ENCODE results near the gene CD81. TPM values are rescaled to one million over a fixed set of nuclear protein-coding genes. Genes with fewer than 3 reads are reported as not detected.

Gene CD81
- total RNA-seq, 1 donor from 2014 or later, result 663 TPM

DNA sequence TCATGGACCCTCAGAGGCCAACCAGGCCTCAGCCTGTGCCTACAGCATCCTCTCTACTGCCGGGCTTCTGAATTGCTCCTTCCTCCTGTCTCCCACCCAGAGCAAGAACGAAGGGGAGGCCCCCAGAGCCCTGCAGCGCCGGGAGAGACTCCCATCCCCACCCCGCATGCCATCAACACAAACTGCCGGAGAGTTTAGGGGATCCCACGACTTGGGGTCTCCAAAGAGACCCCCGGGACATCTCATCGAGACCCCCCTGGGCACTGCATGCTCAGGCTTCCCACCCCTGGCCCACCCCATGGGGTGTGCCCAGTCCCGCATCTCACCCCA lies 8.3 kb upstream of the CD81 start:
- no peak for DNase-seq (ENCODE audit: low spot score)
- intact Hi-C loops (cut with DNase I), result loop anchor here (5.0 kb wide), 1 partner anchor 42 kb away; no protein-coding TSS in a partner anchor

DNA sequence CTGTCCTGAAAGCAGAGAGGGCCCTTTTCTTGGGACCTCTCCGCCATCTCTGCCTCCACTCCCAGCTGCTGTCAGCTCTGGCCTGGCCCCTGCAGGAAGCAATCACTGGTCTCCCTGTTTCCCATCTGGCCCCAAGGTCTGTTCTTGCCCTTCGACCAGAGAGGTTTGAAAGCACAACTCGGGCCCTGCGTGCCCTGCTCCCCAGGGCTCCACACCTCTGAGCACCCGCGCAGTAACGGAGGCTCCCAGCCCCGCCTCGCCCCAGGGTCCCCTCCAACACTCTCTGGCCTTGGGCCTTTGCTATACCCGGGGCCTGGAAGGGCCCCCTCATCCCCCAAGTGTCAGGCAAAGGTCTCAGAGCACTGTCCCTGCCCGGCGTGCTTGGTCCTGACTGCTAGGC lies 7.8 kb upstream of the CD81 start:
- intact Hi-C loops (cut with DNase I), result loop anchor here (5.0 kb wide), 1 partner anchor 42 kb away; no protein-coding TSS in a partner anchor

DNA sequence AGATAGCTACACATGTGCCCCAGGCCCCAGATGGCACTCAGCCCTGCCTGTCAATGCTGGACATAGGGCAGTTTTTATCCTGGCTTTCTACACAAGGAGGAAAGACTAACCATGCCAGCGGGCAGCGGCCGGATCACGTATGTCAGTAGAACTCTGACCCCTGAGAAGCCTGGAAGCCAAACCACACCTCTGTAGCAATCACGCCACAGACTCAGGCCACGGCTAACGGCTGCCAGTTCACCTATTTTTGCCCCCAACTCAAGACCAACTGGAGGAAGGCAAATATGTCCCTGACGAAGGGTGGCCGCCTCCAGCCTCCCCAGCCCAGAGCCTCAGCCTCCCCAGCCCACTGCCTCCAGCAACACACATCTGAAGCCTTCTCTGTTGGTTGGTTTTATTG lies 7.2 kb upstream of the CD81 start:
- no peak for DNase-seq (ENCODE audit: low spot score)
- intact Hi-C loops (cut with DNase I), result loop anchor here (5.0 kb wide), 1 partner anchor 43 kb away; no protein-coding TSS in a partner anchor

More for the DNA sequence above, 7.8 kb upstream of the CD81 start:
- DNase-seq (ENCODE audit: low spot score), result no peak

DNA sequence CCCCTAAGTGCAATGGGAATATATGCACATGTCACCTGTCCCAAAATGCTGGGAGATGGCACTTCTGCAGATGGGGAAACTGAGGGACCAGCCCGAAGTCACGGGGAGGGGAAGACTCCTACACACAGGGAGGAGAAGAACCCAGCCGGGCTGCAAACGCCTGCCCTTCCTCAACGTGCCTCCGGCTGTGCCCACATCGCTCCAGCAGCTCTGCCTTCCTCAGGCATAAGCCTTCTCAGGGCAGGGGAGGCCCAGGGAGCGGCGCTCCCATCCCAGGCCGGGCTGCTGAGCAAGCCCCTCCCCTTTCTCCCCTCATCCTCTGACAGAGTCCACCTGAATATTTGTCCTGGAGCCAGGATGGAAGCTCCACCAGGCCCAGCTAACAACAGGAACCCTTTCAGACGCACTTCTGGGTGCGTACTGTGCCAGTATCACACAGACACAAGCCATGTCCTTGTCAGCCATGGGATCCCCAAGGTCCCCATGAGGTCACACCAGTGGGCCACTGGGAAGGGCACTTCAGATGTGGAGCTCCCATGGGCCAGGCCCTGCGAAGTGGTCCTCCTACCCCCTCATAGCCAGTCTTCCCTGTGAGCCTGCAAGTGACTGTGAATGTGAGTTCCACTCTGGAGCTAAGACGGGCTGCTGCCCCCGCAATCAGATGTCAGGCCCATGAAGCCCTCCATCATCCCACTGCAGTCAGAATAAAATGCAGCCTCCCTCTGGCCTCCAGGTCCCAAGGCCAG lies 2.5 kb upstream of the CD81 start:
- no peak for DNase-seq (ENCODE audit: low spot score)
- intact Hi-C loops (cut with DNase I), result loop anchor here (1.0 kb wide), 2 partner anchors 59 to 71 kb away; no protein-coding TSS in a partner anchor

DNA sequence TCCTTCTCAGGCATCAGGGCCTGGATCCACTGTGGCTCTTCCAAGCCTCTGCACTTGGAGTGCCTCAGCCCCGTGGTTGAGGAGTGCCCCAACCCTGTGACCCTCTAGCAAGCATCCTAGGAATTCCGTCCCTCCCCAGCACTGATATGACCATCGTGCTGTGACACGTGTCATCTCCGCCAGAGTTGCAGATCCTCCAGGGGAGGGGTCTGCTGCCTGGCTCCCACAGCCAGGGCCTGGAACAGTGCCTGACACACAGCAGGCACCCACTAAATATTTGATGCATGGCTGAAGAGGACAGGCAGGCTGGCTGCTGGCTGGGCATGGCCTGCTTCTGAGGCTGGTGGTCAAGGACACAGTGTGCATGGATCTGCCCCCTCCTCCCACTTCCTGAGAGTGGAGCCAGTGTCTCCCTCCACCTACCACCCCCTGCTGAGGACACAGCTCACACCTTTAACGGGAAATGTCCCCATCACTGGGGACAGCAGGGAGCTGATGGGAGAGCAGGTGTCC lies 1.7 kb upstream of the CD81 start:
- peak; percentile 86 for DNase-seq (ENCODE audit: low spot score)
- intact Hi-C loops (cut with DNase I), result loop anchor here (1.0 kb wide), 2 partner anchors 60 to 72 kb away; no protein-coding TSS in a partner anchor

DNA sequence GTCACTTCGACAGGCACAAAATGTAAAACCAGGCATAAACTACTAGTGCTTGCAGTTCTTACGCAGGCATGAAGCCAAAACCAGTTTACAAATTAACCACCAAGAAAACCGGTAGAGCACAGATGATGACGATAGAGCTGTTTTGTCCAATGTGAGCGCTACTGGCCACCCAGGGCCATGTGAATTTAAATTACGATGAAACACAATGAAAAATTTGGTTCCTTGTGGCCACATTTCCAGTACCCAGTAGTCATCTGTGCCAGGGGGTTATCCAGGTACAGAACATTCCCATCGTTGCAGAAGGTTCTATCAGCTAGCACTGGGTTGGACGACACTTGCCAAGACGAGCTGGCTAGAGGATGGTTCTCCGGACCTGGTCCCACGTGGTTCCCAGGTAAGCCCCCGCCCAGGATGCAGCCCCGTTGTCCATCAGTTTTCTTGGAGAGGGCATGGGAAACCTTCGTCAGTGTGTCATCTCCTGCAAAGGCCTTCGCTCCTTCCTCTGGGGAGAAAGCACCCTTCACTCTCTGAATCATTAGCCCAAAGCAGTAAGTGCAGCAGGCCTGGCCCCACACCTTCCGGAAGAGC lies 1.1 kb upstream of the CD81 start:
- intact Hi-C loops (cut with DNase I), result loop anchor here (1.0 kb wide), 2 partner anchors 61 to 73 kb away; no protein-coding TSS in a partner anchor
- DNase-seq (ENCODE audit: low spot score), result no peak

DNA sequence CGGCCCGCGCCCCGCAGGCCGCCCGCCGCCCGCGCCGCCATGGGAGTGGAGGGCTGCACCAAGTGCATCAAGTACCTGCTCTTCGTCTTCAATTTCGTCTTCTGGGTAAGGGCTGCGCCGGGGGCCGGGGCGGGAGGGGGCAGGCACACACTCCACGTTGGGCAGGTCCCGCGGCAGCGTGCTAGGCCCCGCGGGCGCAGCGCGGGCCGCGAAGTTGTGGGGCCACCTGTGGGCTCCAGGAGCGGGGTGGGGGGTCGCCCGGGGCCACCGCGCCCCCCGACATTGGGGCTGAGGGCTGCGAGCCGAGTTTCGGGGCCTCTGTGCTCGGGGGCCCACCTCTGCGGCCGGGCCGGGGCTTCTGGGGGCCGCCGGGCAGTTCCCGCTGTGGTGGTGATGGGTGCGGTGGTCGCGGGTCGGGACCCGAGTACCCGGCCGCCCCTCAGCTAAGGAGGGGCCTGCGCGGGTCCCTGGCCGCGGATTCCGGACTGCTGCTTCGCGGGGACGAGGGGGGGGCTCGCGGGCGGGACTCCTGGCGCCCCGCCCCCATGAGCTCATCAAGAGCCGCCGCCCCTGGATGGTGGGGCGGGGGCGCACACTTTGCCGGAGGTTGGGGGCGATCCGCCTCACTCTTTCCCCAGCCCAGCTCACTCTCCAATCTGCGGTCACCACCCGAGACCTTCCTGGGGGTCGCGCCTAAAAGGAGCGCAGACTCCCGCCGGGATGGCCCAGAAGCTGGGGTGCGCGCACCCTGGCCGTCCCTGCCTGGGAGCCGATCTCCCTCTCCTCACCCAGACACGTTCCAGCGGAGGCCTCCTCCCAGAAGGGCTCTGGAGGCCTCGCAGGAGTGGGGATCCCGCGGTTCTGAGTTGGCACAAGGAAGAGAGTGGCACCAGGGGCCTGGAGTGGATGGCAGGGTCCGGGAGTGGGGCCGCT lies 667 bp downstream of the CD81 start:
- DNase-seq (ENCODE audit: low spot score), result no peak
- intact Hi-C loops (cut with DNase I), result no loop called here

DNA sequence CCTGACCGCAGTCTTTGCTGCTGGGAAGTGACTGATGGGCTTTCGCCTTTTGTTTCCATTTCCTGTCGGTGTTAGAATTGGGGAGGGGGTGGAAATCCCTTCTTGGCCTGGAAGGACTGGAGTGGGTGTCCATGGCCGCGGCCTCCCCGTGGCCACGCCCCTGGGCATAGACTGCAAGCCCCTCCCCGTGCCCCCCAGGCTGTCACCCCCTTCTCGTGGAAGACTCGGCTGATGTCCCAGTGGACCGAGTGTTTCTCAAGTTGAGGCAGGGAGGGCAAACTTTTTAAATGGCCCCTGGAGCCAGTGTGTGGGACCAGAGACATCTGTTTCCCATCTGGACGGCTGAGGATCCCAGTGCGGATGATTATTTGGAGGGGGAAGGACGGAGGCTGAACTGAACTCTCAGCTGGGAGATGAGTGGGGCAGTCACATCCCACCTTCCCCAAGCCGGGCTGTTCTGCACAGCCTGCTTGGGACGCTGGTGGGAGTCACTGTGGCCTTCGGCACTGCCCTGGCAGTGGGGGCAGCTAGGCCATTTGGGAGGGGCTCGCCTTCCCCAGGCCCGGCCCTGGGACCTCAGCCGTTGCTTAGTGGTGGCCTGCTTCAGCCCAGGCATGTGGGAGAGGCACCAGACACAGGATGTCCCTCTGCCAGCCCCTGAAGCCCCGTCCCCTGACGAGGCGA lies 1.6 kb downstream of the CD81 start:
- intact Hi-C loops (cut with DNase I), result no loop called here
- DNase-seq (ENCODE audit: low spot score), result no peak

DNA sequence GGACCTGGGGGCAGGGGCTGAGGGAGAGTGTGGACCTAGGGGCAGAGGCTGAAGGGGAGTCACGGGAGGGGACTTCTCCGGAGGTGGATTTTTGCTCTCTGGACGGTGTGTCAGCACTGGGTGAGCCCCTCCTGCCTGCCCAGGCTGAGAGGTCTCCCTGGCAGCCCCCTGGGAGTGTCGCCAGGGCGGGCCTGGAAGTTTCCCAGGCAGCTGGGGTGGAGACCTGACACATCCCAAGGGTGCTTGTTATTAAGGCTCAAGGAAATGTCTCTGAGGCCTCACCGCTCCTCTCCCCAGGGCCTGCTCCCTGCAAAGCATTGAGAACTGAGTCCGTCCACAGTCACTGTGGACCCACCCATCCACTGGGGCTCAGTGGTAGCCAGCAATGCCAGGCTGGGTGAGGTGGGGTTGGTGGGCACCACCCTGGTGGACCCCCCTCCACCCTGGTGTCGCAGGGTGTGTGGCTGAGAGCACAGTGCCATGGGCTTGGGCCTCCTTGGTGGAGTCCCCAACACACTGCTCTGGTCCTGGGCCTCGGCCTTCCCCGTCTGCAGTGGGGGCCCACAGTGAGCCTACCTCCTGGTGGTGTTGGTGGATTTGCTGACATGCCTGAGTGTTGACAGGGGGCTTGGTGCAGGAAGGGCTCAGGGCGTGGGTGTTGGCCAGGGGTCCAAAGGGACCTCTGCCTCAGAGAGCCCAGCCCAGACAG lies 2.5 kb downstream of the CD81 start:
- intact Hi-C loops (cut with DNase I), result no loop called here

DNA sequence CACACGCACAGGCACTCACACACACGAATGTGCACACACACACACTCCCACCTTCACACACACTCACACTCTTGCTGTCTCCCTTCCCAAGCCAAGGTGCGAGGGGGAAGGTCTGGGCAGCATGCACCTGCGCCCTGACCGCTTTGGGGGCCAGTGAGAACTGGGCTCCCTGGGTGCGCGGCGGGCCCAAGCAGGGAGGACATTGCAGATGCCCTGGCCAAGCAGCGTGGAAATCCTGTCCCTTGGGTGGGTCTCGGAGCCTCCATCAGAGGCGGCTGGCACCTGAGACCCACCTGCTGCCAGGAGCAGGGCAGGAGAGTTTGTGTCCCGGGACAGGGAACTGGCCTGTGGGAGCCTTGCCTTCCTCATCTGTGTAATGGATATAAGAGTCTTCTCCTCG lies 3.3 kb downstream of the CD81 start:
- intact Hi-C loops (cut with DNase I), result no loop called here
- no peak for DNase-seq (ENCODE audit: low spot score)

More for the DNA sequence above, 2.5 kb downstream of the CD81 start:
- DNase-seq (ENCODE audit: low spot score), result no peak

DNA sequence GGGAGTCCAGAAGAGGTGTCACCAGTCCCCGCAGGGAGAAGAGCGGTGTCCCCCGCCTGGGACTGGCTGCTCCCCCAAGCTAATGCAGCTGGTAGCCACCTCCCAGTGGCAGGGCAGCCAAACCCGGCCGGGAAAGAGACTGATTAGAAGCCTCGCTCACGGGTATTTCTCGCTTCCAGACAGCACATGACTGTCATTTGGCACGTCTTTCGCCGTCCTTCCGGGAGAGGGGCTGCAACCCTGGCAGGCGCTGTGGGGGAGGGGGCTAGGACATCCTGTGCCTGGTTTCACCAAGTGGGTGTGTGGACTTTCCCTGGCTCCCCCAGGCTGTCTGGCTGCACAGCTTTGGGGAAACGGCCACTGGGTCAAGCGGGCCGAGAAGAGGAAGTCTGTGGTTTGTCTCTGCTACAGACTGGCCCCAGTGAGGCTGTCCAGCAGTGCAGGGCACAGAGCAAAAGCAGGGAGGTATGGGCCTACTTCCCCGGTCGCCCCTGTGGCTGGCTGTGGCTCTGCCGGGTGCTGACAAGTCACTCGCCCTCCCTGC lies 3.8 kb downstream of the CD81 start:
- peak; percentile 82 for DNase-seq (ENCODE audit: low spot score)
- intact Hi-C loops (cut with DNase I), result no loop called here

DNA sequence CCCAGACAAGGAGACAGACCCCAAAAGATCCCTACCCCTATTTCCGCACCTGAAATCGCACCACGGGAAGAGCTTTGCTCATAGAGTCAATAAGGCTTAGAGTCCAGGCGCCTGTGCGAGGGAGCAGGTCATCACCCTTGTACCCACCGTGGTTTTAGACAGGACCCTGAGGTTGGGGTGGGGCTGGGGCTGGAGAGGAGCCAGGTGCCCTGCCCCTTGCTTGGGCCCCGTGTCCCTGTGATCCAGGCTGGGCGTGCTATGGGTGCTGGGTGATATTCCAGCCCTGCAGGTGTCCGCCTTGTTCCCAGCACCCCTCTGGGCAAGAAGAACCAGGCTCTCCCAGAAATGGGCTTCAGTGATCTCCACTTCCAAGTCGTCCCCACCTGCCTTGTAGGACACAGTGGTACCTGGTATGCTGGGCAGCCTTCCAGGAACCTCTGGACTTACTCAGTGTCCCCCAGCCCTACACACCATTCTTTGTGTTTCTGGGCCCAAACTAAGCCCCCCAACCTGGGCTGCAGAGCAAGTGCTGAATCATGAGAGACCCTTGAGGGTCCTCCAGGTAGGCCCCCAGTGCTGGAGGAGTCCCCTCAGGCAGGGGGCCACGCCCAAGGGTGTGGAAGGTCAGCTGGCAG lies 4.5 kb downstream of the CD81 start:
- no peak for DNase-seq (ENCODE audit: low spot score)
- intact Hi-C loops (cut with DNase I), result no loop called here

DNA sequence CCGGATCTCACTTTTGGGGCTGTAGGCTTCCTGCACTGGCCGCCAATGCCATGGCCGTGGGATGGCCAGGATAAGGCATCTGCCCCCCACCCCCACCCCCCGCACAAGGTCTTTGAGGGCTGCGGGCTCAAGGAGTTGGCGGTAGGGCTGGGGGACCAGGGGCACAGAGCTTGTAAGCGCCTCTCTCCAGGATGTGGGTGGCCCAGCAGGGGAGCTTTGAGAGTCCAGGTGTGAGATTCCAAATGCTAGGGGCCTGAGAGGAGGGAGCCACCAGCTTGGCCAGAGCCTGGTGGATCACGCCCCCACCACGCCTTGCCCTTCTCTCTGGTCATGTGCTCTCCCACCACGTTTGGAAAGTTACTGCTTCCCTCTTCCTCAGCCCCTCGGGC lies 5.0 kb downstream of the CD81 start:
- intact Hi-C loops (cut with DNase I), result no loop called here
- no peak for DNase-seq (ENCODE audit: low spot score)

DNA sequence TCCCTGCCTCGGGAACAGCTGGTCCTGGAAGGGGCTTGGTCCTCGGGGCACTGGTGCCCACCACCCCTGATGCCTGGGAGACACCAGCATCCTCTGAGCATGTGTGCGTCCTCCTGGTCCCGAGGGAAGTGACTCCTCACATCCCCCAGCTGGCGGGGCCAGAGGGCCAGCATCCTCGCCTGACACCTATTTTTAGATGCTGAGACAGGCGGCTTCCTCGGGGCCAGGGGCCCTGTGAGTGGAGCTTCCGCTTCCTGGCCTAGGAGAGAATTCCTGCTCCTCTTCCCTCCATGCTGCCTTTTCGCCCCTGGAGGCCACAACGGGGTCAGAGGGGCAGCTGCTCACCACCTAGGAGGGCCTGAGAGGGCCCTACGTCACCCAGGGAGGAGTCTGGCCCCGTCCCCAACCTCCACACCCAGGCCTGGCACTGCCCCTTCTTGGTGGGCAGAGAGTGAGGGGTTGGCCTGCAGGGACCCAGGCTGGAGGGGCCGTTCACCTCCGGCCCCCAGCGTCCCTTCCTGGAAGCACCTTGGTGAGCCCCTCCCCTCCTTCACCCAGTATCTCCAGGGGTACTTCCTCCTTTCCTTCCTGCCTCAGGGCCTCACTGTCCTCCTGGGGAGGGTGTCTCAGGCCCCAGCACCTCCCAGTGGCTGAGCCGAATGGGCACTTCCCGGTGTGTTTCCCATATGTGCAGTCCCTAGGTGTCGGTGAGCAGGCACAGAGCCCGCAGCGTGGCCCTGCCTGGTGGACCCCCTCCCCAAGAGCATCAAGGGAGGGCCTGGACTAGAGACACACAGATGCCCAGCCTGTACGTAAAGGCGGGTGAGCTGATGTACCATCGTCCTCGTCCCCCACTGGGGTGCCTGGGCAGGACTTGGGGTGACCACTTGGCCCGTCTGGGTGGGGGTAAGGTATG lies 6.1 kb downstream of the CD81 start:
- intact Hi-C loops (cut with DNase I), result loop anchor here (1.0 kb wide), 1 partner anchor 17 kb away; the partner anchor contains the start of gene TSSC4

DNA sequence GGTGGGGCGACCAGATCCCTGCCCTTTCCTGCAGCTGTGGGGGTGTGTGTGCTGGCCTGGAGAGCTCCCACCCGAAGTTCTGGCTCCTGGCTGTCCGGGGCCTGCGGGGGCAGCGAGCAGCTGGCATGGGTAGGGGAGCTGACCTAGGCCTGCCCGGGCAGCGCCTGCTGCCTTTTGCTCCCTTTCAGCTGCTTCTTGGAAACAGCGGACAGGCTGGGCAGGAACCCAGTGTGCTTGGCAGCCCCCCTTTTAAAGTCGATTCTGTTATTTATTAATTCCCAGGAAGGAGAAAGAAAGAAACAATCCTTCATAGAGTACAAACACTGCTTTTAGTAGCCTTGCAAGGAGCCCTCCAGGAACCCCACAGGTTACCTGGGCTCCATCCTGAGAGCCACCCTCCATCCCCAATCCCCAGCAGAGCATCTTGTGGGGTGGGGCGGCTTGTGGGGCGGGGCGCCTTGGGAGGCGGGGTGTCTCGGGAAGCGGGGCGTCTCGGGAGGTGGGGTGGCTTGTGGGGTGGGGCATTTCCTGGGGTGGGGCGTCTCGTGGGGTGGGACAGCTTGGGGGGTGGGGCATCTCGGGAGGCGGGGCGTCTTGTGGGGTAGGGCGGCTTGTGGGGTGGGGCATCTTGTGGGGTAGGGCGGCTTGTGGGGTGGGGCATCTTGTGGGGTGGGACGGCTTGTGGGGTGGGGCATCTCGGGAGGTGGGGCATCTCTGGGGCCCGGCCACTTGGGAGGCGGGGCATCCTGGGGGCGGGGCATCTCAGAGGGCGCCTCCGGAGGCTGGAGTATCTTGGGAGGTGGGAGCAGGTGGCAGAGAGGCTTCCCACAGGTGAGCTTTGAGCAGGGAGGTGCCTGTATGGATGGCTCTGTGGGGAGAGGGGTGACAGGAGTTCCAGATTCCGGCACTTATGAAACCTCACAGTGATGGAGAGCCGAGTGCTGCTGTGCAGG lies 7.0 kb downstream of the CD81 start:
- no peak for DNase-seq (ENCODE audit: low spot score)
- intact Hi-C loops (cut with DNase I), result loop anchor here (1.0 kb wide), 1 partner anchor 16 kb away; the partner anchor contains the start of gene TSSC4

More for the DNA sequence above, 6.1 kb downstream of the CD81 start:
- peak; percentile 90 for DNase-seq (ENCODE audit: low spot score)

Data from cardiac septum (tissue), 1 donor.